H54 (cell line): ENCODE results near the gene PCBD2.
A peak's percentile ranks its signal among the peaks of the same experiment; 100 is the strongest.

Experiments used
- DNase-seq: peaks from one replicate; pipeline ENCODE4 v3.0.0; 2011; ENCODE audit warnings: low spot score, mixed read lengths; ENCODE audit not compliant: insufficient read length
- FAIRE-seq: peaks from 3 replicates; lab custom pipeline; 2011; peaks lifted over from hg19 to GRCh38; lab: Jason Lieb, UNC
- POLR2A ChIP-seq: IDR thresholded peaks from 2 replicates; pipeline ENCODE4 v1.6.1; 2011; ENCODE audit warnings: low read depth, mild to moderate bottlenecking, low read length

The PCBD2 gene

DNA sequence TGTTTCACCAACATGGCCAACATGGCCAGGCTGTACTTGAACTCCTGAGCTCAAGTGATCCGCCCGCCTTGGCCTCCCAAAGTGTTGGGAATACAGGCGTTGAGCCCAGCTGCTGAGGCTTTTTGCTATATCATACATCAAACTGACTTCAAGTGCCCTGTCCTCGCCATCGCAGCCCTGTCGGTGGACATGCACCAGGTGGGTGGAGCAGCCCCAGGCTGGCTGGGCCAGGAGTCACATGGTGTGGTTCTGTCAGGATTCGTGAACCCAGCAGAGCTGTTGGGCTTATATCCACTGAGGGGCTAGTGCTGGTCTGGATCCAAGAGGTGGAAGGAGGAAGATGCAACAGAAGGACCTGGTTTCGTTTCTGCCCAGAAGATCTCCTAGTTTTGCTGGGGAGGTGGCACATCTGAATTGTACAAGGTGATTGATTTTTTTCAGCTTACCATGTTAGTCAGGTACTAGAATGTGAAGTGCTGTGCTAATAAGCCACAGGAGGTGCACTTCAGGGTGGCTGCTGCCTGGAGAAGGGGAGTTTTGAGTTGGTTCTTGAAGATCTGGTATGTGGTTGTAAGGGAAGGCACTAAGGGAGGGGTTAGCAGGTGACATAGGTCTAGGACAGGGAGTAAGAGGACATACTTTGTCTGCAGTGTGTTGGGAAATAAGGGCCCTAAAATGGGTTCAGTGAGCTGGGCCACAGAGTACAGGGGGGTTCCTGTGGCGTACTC lies 16.1 kb downstream of the PCBD2 start:
- TF ChIP-seq POLR2A, result no peak
- FAIRE-seq (no peak), DNase-seq (no peak)

DNA sequence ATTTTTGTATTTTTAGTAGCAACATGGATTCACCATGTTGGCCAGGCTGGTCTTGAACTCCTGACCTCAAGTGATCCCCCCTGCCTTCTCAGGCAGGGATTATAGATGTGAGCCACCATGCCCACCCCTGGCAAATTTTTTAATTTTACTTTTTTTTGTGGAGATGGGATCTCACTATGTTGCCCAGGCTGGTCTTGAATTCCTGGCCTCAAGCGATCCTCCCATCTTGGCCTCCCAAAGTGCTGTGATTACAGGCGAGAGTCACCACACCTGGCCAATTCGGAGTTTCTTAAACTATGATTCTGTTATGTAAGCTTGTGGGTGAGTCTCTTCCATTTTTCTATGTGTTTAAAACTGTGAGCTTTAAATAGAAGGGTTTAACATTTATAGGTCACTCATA lies 27.6 kb downstream of the PCBD2 start:
- TF ChIP-seq POLR2A, result no peak
- DNase-seq (no peak), FAIRE-seq (no peak)

DNA sequence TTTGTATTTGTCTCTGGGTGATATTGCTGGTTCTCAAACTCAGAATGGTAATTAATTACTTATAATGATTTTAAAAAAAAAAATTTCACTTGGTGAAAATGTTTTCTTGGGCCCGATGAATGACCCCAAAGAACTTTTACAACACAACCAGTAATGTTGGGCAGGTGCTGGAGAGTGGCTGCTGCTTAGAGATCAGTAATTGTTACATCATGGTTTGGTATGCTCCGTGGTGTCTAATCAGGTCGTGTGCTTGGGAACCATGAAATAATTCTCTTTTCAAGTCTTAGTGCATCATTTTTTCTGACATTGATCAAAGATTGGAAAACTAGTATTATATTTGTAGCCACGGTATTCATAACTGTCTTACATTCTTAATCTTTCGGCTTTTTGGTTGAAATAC lies 29.3 kb downstream of the PCBD2 start:
- DNase-seq (no peak), FAIRE-seq (no peak)
- no peak for TF ChIP-seq POLR2A

DNA sequence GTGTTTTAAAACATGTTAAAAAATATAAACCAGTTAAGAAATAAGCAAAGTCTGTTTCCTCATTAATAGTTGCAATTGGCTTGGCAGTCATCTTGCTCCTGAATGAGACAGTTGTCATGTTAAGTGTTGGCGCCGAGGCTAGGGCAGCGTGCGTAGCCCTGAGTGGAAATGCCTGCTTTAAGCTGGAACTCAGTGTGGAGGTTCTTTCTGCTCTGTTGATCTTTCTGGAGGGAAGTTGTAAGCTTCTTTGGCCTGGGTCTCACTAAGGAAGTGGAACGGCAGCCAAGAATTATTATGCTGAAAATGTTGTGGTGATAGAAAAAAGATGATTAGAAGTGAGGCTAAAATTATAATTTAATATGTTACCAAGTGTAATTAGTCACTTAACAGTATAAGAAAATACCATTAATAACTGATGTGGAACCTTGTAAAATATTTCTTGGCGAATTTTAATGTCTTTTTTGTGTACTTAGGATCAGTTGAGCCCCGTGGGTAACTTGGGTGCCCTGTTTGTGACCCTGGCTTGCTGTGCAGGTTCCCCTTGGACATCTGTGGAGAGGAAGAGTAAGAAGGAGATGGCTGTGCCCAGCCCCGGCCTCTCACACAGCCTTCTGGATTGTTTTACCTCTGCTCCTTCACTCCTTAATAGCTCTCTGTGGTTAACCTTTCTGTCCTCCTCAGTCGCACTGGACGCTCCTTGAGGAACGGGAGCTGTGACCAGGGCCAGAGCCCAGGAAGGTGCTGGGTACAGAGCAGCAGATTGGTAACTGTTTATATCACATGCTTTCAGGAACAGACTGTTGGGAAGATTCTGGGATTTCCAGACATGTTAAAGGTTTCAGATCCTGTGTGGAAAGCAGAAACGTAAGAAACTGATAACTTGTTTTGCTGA lies 31.0 kb downstream of the PCBD2 start:
- FAIRE-seq, result no peak
- DNase-seq, result no peak

DNA sequence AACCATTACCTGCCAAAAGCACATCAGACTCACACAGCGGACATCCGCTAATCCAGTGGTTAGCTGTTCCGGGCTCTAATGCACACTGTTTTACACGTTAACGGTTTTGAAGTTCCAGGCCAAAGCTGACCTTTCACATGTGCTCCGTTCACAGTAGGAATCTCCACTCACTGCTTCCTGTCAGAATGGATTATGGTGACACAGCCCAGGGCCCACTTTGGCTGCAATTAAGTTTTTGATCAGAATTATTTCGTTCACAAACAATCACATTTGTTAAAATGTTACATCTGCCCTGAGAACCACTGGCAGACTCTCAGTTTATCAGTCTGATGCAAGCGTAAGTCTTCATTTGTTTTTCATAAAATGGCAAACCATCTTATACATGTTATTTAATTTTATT lies 32.6 kb downstream of the PCBD2 start:
- DNase-seq (no peak), FAIRE-seq (no peak)
- TF ChIP-seq POLR2A, result no peak

More for the DNA sequence above, 31.0 kb downstream of the PCBD2 start:
- no peak for TF ChIP-seq POLR2A

DNA sequence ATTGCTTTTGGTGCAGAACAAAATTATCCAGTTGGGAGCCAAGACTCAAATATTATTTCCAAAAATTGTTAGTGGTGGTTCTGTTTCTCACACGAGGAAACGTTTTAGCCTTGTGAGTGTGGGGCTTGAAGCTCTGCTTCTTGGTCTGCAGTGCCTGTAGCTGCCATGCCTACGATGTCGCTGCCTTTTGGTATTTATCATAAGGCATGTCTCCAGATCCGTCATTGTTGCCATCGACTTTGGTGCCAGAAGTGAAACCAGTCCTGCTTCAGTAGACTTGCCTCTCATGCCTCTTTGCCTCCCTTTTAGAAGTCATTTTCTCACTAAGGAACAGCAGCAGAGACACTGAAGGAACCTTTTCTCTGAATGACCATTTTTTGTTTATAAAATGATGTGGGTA lies 33.1 kb downstream of the PCBD2 start:
- no peak for FAIRE-seq
- no peak for TF ChIP-seq POLR2A
- no peak for DNase-seq

DNA sequence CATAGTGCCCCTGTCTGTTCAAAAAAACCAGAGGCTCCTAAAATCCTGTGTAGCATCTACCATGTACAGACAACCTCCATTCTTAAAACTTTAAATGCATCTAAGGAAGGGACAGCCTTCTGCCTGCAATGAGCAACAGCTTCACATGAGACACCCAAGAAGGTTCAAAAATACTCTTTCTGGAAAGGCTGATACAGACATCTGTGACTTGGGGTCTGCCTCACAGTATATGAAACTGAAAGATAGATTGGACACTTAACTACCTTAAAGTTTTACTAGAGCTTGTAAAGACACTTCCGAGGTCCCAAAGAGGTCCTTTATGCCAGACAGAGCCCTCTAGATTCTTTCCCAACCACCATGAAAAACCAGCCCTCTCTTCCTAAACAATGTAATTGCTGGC lies 34.6 kb downstream of the PCBD2 start:
- no peak for FAIRE-seq
- TF ChIP-seq POLR2A, result no peak

DNA sequence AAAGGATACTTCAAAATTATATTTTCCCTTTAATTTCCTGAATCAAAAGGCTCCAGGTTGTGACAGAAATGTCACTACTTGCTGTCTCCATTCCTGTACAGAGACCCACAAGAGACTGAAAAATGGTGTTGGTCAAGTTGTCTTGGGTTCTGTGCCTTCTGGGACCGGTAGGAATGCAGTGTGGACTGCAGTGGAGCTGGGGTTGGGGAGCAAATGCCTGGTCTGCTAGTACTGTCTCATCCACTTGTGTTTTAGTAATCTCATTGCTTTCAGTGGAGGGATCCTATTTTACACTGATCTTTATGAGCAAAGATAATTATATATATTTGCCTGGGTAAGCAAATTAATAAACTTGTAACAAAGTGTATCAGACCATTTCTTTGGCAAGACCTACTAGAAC lies 38.6 kb downstream of the PCBD2 start:
- FAIRE-seq, result no peak
- DNase-seq, result no peak
- no peak for TF ChIP-seq POLR2A

More for the DNA sequence above, 34.6 kb downstream of the PCBD2 start:
- no peak for DNase-seq

DNA sequence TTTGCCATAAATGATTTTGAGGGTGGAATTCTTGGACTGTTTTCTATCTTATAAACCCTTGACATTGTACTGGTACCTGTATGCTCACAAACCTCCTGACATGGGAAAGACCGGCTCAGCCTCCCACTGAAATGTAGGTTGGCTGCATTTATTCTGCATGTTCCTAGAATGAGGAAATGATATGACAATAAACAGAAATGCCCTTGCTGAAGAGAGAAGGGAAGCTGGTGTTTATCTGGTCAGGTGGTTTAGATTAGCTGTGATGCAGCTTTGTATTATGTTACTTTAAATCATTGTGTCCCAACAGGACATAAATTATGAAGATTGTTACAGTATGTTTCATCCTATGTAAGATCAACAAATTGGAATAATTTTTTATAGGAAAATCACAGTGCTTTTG lies 39.7 kb downstream of the PCBD2 start:
- TF ChIP-seq POLR2A, result no peak
- DNase-seq (no peak), FAIRE-seq (no peak)

DNA sequence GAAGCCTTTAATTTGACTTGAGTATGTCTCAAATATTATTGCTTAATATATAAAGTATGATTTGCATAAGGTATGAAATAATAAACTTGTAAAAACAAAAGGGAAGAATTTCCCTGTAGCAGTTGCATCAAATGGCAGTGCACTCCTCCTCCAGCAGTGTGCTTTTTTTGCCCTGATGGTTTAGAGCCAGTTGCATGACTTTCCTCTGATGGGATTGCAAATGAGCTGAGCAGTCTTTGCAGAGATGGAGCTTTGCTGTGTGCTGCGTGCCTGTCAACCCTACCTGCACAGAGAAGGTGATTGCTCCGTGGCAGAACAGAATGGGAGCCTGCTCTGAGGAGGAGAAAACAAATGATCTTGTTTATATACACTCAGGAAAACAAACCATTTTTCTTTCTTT lies 40.1 kb downstream of the PCBD2 start:
- FAIRE-seq, result no peak
- no peak for DNase-seq
- TF ChIP-seq POLR2A, result no peak

DNA sequence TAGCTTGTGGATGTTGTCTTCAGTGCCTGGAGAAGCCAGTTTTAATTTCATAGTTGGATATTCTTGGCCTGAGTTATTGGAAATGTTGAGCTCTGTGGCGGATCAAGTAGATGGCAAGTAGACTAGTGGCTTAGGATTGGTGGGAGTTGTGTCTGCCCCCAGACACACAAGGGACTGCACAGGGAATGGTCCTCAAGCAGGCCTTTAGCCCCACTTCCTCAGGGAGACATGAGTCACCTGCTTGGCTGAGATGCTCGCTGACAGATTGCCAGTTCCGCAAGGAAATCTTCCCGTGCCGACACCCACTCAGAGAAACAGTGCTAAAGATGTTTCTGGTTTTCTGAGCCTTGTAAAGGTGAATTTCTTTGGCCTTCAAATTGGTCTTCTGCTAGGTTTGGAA lies 44.0 kb downstream of the PCBD2 start:
- no peak for TF ChIP-seq POLR2A
- FAIRE-seq, result peak; percentile 33
- DNase-seq, result no peak

DNA sequence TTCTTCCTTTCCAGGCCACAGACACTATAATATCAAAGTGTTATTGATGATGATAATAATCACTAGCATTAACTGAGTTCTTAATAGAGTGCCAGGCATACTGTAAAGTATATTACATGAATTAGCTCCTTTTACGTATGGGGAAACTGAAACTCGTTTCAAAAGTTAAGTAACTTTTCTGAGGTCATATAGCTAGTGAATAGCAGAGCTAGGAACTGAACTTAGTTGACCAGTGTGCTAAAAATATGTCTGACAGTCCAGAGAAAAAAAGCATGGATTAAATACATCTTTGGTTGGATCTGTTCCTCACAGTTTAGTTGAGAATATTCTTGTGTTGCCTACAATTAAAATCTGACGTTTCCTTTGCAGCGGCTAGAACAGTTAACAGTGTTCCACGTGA lies 44.4 kb downstream of the PCBD2 start:
- FAIRE-seq (no peak), DNase-seq (no peak)
- TF ChIP-seq POLR2A, result no peak

DNA sequence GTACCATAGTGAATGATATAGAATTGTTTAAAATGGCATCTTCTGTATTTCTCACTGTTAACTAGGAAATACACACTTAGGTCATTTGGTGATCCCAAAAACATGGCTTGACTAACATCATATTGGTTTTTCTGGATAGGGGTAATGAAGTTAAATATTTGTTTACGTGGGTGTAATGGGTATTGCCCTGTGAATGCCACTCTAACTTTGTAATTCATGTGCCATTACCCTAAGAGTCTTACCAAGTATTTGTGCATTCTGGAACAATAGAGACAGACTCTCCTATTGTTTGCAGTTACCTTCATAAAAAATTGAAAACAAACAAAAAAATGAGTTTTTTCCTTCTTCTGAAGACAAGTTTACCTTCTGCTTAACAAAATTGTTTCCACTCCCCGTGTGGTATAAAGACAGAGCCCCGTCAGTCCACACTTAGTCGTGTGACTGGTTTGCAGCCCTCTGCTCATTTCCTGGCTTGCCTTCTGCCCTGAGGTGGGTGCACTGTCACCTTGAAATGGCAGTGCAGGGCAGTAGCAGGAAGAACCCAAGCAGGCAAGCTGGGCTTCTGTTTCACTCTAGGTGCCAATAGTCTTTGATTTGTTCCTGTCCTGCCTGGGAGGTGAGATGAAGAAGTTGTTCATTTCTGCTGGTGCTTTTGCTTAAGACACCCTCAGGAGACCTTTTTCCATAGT lies 53.1 kb downstream of the PCBD2 start:
- no peak for TF ChIP-seq POLR2A
- no peak for FAIRE-seq

DNA sequence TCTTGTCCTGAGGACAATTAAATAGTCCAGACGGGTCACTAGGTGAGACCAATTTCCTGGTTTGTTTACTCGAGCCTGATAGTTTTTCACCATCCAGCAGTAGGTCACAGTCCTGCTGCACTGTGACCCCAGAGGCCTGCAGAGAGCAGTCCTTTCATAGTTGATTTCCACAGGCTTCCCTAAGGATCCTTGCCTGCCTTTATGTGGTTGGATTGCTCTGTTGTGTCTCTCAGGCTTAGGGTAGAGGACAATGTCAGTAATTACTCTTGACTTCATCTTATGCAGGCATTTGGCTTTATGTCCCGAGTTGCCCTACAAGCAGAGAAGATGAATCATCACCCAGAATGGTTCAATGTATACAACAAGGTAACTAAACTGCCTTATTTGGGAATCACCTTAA lies 53.8 kb downstream of the PCBD2 start:
- no peak for FAIRE-seq
- DNase-seq, result no peak
- no peak for TF ChIP-seq POLR2A

More for the DNA sequence above, 53.1 kb downstream of the PCBD2 start:
- DNase-seq, result no peak
